GM19397 (cell line): Measurements from ENCODE around the gene MSANTD2.

ENCODE experiments used
- ATAC-seq: cut with Tn5 transposase; IDR thresholded peaks from one replicate; pipeline ENCODE4 v1.9.1; 2021; ENCODE audit warnings: mild to moderate bottlenecking, moderate library complexity; ENCODE audit not compliant: unreplicated experiment

MSANTD2 gene

GRCh38 chr11:124800226-124800929, at the start of gene MSANTD2:
Gene MSANTD2, minus strand, starts transcription at chr11:124800406. Its CDS starts 26 bp downstream, at chr11:124800380.
- ATAC-seq, result peak; percentile 92

- no peak for ATAC-seq
These were observed 46.0 kb upstream of the MSANTD2 start for GRCh38 chr11:124846070-124846673.

- no peak for ATAC-seq
These were observed 44.5 kb upstream of the MSANTD2 start for GRCh38 chr11:124844664-124845079.

DNA sequence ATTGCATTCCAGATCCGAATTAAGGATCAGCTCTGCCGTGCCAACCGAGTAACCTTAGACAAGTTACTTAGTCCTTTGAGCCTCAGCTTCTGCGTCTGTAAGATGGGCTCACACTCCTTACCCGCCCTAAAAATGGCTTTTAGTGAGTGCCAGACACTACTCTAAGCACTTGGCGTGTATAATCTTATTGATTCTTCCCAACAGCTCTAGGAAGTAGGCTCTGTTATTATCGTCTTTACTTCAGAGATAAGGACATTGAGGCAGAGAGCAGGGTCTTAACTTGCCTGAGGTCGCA, 43.4 kb upstream of the MSANTD2 start:
- ATAC-seq, result no peak

DNA sequence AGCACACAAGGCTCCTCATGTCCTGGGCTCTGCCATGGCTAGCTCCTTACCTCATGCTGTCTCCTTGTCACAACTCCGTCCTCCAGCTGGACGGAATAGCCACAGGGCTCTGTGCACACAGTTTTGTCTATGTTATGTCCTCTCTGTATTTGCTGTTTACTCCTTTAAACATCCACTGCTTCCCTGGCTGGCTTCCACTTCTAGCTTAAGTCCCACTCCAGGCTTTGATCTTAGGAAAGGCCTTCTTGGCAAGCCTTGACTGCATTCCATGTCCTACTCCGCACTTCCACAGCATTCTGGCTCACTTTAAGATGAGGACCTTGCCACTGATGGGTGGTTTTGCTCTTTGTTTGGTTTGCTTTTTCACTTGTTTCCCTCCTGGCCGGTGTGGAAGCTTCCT, 42.1 kb upstream of the MSANTD2 start:
- no peak for ATAC-seq

DNA sequence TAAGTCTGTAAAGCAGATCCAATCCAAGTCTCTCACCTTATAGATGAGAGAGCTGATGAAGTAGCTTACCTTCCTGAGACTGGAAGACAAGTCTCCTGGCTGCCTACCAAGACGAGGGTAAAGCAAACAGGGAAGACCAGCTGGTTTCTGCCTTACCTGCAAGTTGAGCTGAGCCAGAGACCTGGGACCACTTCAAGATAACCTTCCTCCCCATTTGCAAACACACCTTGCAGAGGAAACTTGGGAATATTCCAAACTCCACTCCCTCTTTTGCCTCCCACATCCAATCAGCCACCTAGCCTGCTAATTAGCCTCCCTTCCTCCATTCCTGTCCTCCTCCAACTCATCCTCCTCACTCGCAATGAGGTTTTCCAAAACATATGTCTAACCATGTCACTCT, 41.6 kb upstream of the MSANTD2 start:
- ATAC-seq, result no peak

- ATAC-seq, result no peak
These were observed 41.0 kb upstream of the MSANTD2 start for GRCh38 chr11:124841201-124841600.

GRCh38 chr11:124840666-124841065, 40.5 kb upstream of the MSANTD2 start:
- no peak for ATAC-seq

GRCh38 chr11:124839972-124840621, 39.9 kb upstream of the MSANTD2 start:
- no peak for ATAC-seq

GRCh38 chr11:124839128-124839971, 39.1 kb upstream of the MSANTD2 start:
- ATAC-seq, result no peak

DNA sequence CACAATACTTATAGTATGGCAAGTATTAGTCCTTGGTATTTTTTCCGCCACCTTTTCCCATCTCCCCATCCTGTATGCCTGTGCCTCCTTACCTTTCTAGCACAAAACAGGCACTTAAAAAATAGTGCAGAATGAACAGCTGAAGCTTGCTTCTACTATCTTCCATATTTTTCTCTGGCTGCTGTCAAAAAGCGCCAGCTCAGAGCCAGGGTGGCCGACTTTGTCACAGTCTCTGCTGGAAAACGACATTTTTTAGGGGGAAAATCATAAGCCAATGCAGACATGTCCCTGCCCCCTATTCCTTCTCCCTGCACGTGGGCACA, 38.6 kb upstream of the MSANTD2 start:
- ATAC-seq, result no peak

DNA sequence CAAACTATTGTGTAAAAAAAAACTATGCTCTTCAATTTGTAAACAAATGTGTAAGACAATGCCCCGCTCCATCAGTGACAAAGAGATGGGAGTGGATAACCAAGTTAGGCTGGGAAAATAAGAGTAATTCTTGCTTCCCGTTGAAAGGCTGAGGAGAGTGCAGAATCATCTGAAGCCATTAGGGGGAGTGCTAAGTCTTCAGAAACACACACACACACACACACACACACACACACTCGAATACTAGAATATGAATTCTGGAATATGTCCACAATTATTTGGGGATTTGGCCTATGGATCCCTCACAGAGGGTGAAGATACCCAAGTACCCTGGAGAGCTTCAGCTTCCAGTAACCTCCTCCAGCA, 37.3 kb upstream of the MSANTD2 start:
- ATAC-seq, result no peak

DNA sequence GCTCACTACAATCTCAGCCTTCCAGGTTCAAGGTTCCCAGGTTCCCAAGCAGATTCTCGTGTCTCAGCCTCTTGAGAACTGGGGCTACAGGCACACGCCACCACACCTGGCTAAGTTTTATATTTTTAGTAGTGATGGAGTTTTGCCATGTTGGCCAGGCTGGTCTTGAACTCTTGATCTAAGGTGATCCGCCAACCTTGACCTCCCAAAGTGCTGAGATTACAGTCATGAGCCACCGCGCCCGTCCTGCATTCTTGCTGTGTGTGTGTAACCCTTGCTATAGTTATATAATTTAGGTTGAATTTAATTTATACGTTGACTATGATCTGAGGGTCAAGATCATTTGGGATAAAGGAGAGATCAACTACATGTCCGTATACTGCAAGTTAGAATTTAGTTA, 35.7 kb upstream of the MSANTD2 start:
- ATAC-seq, result no peak

GRCh38 chr11:124834526-124835180, 34.4 kb upstream of the MSANTD2 start:
- no peak for ATAC-seq

DNA sequence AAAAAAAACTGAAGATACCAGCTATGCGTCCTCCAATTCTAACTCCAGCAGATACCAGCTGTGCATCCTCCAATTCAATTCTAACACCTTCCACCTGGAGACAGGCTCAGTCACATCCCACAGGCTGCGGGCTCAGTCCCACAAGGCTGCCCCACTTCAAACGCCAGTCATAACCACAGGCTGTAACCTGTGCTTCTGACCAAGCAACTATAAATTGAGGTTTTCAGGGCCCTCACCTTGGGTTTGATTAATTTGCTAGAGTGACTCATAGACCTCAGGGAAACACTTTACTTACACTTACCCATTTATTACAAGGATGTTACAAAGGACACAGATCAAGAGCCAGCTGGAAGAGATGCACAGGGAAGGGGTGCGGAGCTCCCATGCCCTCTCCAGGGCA, 32.4 kb upstream of the MSANTD2 start:
- ATAC-seq, result no peak

GRCh38 chr11:124831897-124832296, 31.7 kb upstream of the MSANTD2 start:
- ATAC-seq, result no peak

- ATAC-seq, result no peak
These were observed 30.5 kb upstream of the MSANTD2 start for GRCh38 chr11:124830749-124831148.

DNA sequence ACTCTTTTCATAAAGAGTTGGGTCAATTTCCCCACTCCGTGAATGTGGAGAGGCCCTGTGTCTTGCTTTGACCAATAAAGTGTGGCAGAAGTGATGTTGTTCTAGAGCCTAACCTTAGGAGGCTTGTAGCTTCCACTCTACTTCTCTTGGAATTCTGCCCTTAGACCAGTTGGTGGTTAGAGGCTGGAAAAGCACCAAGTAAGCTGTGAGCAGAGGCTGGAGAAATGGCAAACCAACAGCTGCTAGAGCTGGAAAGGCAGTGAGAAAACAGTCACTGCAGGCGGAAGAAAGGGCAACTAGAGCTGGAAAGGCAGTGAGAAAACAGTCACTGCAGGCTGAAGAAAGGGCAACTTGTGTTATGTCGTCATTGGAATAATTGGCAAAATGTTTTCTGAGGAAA, 29.8 kb upstream of the MSANTD2 start:
- no peak for ATAC-seq

- ATAC-seq, result no peak
These were observed 25.7 kb upstream of the MSANTD2 start for GRCh38 chr11:124825876-124826275.

GRCh38 chr11:124823512-124824376, 23.5 kb upstream of the MSANTD2 start:
- ATAC-seq, result no peak
